ENCODE data around the gene DNM3.

Gene DNM3

GRCh38 chr1:172176206-172176605 is 334.9 kb downstream of the DNM3 start:
- DNase-seq (ENCODE audit: low read depth), result no peak

- no peak for DNase-seq (ENCODE audit: low read depth)
Observed at GRCh38 chr1:172177849-172178248, 336.6 kb downstream of the DNM3 start.

GRCh38 chr1:172178886-172179285 is 337.6 kb downstream of the DNM3 start:
- no peak for DNase-seq (ENCODE audit: low read depth)

GRCh38 chr1:172179918-172180317 is 338.6 kb downstream of the DNM3 start:
- no peak for DNase-seq (ENCODE audit: low read depth)

- peak; percentile 56 for DNase-seq (ENCODE audit: low read depth)
Observed at GRCh38 chr1:172180501-172181285, 339.4 kb downstream of the DNM3 start.

GRCh38 chr1:172184506-172185191 is 343.4 kb downstream of the DNM3 start:
- DNase-seq (ENCODE audit: low read depth), result peak; percentile 14

- peak; percentile 14 for DNase-seq (ENCODE audit: low read depth)
Observed at GRCh38 chr1:172185211-172185610, 343.9 kb downstream of the DNM3 start.

- no peak for DNase-seq (ENCODE audit: low read depth)
Observed at GRCh38 chr1:172185996-172186395, 344.7 kb downstream of the DNM3 start.

GRCh38 chr1:172201572-172201971 is 360.3 kb downstream of the DNM3 start:
- DNase-seq (ENCODE audit: low read depth), result no peak

- peak; percentile 36 for DNase-seq (ENCODE audit: low read depth)
Observed at GRCh38 chr1:172203135-172203823, 362.0 kb downstream of the DNM3 start.

- no peak for DNase-seq (ENCODE audit: low read depth)
Observed at GRCh38 chr1:172203902-172204301, 362.6 kb downstream of the DNM3 start.

GRCh38 chr1:172206256-172206655 is 365.0 kb downstream of the DNM3 start:
- DNase-seq (ENCODE audit: low read depth), result no peak

- no peak for DNase-seq (ENCODE audit: low read depth)
Observed at GRCh38 chr1:172208635-172209034, 367.3 kb downstream of the DNM3 start.

GRCh38 chr1:172211221-172211620 is 369.9 kb downstream of the DNM3 start:
- no peak for DNase-seq (ENCODE audit: low read depth)

- no peak for DNase-seq (ENCODE audit: low read depth)
Observed at GRCh38 chr1:172212124-172212523, 370.8 kb downstream of the DNM3 start.

GRCh38 chr1:172215006-172215405 is 373.7 kb downstream of the DNM3 start:
- DNase-seq (ENCODE audit: low read depth), result no peak

GRCh38 chr1:172219966-172220365 is 378.7 kb downstream of the DNM3 start:
- DNase-seq (ENCODE audit: low read depth), result no peak

GRCh38 chr1:172220376-172220775 is 379.1 kb downstream of the DNM3 start:
- no peak for DNase-seq (ENCODE audit: low read depth)

GRCh38 chr1:172221436-172221835 is 380.1 kb downstream of the DNM3 start:
- no peak for DNase-seq (ENCODE audit: low read depth)

GRCh38 chr1:172224871-172225270 is 383.6 kb downstream of the DNM3 start:
- no peak for DNase-seq (ENCODE audit: low read depth)

- no peak for DNase-seq (ENCODE audit: low read depth)
Observed at GRCh38 chr1:172229942-172230341, 388.6 kb downstream of the DNM3 start.

GRCh38 chr1:172230526-172230925 is 389.2 kb downstream of the DNM3 start:
- no peak for DNase-seq (ENCODE audit: low read depth)

- no peak for DNase-seq (ENCODE audit: low read depth)
Observed at GRCh38 chr1:172236958-172237357, 395.7 kb downstream of the DNM3 start.
